ENCODE data around the gene FOXP1. TPM values are rescaled to one million over a fixed set of nuclear protein-coding genes. Genes with fewer than 3 reads are reported as not detected.
A peak's percentile ranks its signal among the peaks of the same experiment; 100 is the strongest.

FOXP1 gene
- total and polyA plus RNA-seq, 12 donors, result 4.8 to 56.0 (median 43.8) TPM

DNA sequence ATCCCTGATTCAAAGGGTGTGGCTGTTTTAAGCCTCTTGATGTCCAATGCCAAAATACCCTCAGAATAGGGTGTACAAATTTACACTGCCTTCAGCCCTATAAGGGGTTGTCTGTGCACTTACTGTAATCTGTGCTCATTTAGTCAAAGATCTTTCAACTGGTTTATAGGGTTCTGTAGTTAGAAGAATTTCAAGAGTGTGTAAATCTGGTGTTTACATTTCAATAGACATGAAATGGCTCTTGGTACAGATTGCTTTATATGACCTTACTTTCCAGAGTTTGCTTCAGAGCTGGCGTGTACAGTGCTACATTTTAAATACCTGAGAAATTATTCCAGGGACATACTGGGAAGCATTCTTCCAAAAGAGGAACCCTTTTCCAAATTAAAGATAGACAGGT, 399.3 kb downstream of the FOXP1 start:
- Histone ChIP-seq H3K27me3 (no peaks in the 10 kb centered on the region), H3K36me3 (no peaks in the 10 kb centered on the region), H3K27ac (no peak overlapping the region), H3K9me3 (no peaks in the 10 kb centered on the region), H3K4me3 (no peak overlapping the region), H3K4me1 (peaks cover 0 to 16% (median 3%) of the 10 kb centered on the region in 9 donors)
- ATAC-seq (no peak), DNase-seq (no peak)
- WGBS, 2 donors, result 98 to 100% methylated on average over 1 of the region's 1 CpG
- TF ChIP-seq, protein P1, sequence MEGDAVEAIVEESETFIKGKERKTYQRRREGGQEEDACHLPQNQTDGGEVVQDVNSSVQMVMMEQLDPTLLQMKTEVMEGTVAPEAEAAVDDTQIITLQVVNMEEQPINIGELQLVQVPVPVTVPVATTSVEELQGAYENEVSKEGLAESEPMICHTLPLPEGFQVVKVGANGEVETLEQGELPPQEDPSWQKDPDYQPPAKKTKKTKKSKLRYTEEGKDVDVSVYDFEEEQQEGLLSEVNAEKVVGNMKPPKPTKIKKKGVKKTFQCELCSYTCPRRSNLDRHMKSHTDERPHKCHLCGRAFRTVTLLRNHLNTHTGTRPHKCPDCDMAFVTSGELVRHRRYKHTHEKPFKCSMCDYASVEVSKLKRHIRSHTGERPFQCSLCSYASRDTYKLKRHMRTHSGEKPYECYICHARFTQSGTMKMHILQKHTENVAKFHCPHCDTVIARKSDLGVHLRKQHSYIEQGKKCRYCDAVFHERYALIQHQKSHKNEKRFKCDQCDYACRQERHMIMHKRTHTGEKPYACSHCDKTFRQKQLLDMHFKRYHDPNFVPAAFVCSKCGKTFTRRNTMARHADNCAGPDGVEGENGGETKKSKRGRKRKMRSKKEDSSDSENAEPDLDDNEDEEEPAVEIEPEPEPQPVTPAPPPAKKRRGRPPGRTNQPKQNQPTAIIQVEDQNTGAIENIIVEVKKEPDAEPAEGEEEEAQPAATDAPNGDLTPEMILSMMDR (IDR thresholded peaks at IDR 0.05), result no peak
- intact Hi-C loops (cut with DNase I), result no loop called here

DNA sequence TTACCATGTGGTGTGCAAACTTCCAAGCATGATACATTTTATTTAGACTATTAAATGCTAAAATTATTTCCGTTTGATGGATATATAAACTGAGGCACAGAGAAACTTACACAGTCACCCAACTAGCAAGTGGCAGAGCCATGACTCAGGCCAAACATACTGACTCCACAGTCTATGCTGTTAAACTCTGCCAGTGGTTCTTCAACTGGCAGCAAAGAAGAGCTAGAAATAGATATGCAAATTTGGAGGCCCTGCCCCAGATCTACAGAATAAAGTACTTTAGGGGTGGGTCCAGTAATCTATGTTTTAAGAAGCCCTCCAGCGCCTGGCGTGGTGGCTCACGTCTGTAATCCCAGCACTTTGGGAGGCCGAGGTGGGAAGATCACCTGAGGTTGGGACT, 400.0 kb downstream of the FOXP1 start:
- Histone ChIP-seq H3K27ac (no peak overlapping the region), H3K36me3 (no peaks in the 10 kb centered on the region), H3K4me3 (no peak overlapping the region), H3K9me3 (no peaks in the 10 kb centered on the region), H3K4me1 (peaks cover 0 to 16% (median 3%) of the 10 kb centered on the region in 9 donors), H3K27me3 (no peaks in the 10 kb centered on the region)
- ATAC-seq (peak in 3 of 8 donors; percentile 33 to 66 (median 47)), DNase-seq (no peak)
- 90 to 95% methylated on average over 5 of the region's 5 CpGs for WGBS, 2 donors
- intact Hi-C loops (cut with DNase I), result no loop called here
- TF ChIP-seq, protein P1 (IDR thresholded peaks at IDR 0.05), result no peak

DNA sequence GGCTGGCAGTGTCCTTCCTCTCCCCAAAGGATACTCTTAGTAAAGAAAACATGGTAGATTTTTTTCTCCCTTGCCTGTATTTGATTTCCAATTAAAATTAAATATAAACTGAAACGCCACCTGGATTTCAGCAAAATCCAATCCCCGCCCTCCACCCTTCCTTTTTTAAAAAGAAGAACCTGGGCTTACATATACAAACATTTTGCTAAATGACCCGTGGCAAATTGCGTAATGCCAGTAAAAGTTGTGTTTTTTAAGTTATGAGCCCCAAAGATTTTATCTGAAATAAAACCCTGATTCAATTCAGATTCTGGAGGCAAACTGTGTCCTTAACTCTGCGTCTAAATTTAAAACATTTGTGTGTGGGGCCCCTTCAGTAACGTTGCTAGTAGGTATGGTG, 403.0 kb downstream of the FOXP1 start:
- Histone ChIP-seq H3K27me3 (no peaks in the 10 kb centered on the region), H3K27ac (no peak overlapping the region), H3K36me3 (no peaks in the 10 kb centered on the region), H3K9me3 (no peaks in the 10 kb centered on the region), H3K4me1 (peaks cover 0 to 4% (median 0%) of the 10 kb centered on the region in 9 donors), H3K4me3 (no peak overlapping the region)
- no peak for DNase-seq
- intact Hi-C loops (cut with DNase I), result no loop called here
- ATAC-seq, result no peak
- TF ChIP-seq, protein P1 (IDR thresholded peaks at IDR 0.05), result no peak
- WGBS, 2 donors, result 93 to 94% methylated on average over 6 of the region's 6 CpGs

DNA sequence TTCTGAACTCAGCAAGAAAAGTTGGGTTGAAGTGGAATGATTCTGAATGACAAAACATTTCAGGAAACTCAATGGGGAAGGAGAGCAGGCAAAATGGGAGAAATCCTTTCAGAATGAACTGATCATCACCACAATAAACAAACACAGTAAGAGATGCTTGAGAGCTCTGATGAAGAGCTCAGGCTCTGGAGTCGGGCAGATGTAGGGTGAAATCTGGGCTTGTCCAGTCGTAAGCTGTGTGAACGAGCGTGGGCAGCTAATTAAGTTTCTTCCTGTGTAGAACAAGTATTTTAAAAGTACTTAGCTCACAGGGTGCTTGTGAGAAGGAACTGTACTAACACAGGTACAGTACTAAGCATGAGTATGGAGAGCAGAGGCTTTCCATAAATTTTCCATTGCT, 406.2 kb downstream of the FOXP1 start:
- Histone ChIP-seq H3K4me3 (no peak overlapping the region), H3K4me1 (peaks cover 0 to 18% (median 0%) of the 10 kb centered on the region in 9 donors), H3K27me3 (no peaks in the 10 kb centered on the region), H3K27ac (no peak overlapping the region), H3K9me3 (no peaks in the 10 kb centered on the region), H3K36me3 (no peaks in the 10 kb centered on the region)
- ATAC-seq (no peak), DNase-seq (no peak)
- 96 to 97% methylated on average over 4 of the region's 4 CpGs for WGBS, 2 donors
- intact Hi-C loops (cut with DNase I), result no loop called here
- TF ChIP-seq, protein P1 (IDR thresholded peaks at IDR 0.05), result no peak

All from heart right ventricle (tissue), 16 donors.